Mammary epithelial cell (primary cell): Measurements from ENCODE around the gene TM7SF2.

Experiments used
- EZH2 ChIP-seq: IDR thresholded peaks from 2 replicates; pipeline ENCODE4 v1.6.1; 2012; ENCODE audit warnings: low read length, inconsistent platforms, borderline replicate concordance
- TF ChIP-seq, protein P1 (sequence below), 2 donors: IDR thresholded peaks in 1 of 2; conservative IDR thresholded peaks in 1 of 2; 2 replicates each; pipeline ENCODE4 v1.5.1; 2011 to 2012; ENCODE audit warnings: inconsistent platforms in 2 of 2, low read length in 2 of 2, mild to moderate bottlenecking in 2 of 2, control low read depth in 1 of 2, low read depth in 1 of 2; ENCODE audit not compliant: insufficient read depth in 1 of 2; ENCODE audit errors: extremely low read depth in 1 of 2

DNA sequence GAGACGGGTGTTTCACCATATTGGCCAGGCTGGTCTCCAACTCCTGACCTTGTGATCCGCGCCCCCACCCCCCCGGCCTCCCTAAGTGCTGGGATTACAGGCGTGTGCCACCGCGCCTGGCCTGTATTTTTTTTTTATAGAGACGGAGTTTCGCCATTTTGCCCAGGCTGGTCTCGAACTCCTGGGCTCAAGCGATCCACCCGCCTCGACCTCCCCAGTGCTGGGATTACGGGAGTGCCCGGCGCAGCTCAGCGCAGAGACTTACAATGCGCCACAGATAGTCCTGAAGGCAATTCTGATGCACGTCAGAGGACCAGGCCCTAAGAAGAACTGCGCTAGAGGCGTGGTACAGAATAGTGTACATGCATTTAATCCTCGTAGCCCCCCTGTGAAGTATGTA lies 16.2 kb upstream of the TM7SF2 start:
- TF ChIP-seq, protein P1, sequence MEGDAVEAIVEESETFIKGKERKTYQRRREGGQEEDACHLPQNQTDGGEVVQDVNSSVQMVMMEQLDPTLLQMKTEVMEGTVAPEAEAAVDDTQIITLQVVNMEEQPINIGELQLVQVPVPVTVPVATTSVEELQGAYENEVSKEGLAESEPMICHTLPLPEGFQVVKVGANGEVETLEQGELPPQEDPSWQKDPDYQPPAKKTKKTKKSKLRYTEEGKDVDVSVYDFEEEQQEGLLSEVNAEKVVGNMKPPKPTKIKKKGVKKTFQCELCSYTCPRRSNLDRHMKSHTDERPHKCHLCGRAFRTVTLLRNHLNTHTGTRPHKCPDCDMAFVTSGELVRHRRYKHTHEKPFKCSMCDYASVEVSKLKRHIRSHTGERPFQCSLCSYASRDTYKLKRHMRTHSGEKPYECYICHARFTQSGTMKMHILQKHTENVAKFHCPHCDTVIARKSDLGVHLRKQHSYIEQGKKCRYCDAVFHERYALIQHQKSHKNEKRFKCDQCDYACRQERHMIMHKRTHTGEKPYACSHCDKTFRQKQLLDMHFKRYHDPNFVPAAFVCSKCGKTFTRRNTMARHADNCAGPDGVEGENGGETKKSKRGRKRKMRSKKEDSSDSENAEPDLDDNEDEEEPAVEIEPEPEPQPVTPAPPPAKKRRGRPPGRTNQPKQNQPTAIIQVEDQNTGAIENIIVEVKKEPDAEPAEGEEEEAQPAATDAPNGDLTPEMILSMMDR (conservative IDR thresholded peaks at IDR 0.05 in 1 of 2, IDR thresholded peaks at IDR 0.05 in 1 of 2; ENCODE audit: extremely low read depth in 1 of 2, insufficient read depth in 1 of 2, low read depth in 1 of 2, low read length in 2 of 2): no peak
- no peak for TF ChIP-seq EZH2
